GM10266 (cell line): ENCODE measurements around the gene UBE2Q1.

Experiments
- DNase-seq: peaks from one replicate; pipeline ENCODE4 v3.0.0; 2012; ENCODE audit errors: extremely low spot score
- CTCF ChIP-seq: IDR thresholded peaks from 2 replicates; pipeline ENCODE4 v1.5.1; 2012; ENCODE audit warnings: mild to moderate bottlenecking, low read depth; ENCODE audit not compliant: control insufficient read depth, insufficient read depth; ENCODE audit errors: missing control alignments

The UBE2Q1 gene

GRCh38 chr1:154557939-154558719 lies at the start of gene UBE2Q1:
UBE2Q1 (minus strand) TSS chr1:154558662; CDS start chr1:154558553, 109 bp downstream.
- DNase-seq: no peak
- no peak for TF ChIP-seq CTCF

DNA sequence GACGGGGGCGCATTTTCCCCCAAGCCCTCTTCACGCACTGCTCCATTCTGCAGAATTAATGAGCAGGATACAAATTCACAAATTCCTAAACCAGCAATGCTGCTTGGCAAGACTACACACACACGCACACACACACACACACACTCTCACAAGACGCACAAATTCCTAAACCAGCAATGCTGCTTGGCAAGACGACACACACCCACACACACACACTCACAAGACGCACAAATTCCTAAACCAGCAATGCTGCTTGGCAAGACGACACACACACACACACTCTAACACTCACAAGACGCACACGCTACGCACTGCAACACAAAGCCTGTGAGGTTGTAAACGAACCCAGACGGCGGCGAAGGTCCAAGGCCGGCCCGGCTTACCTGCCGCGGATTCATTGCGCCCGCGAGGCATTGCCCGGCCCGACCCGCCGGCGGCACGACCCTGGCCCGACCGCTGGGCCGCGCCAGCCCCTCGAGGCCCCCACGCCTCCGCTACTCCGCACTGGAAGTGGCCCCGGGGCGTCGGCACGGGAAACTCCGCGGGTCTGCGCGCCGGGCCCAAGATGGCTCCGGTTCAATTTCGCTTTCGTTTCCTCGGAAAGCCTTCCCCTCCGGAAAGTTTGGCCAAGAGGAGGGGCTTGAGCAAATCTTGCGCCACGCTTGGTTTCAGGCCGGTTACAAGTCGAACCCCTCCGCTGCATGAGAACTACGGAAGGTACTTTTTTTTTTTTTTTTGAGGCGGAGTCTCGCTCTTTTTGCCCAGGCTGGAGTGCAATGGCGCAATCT lies 49.3 kb upstream of the UBE2Q1 start, which contains the start of gene ADAR:
ADAR (minus strand) TSS at position 578 of the 788 bp plus-strand sequence; CDS start at position 398, 180 bp downstream.
- TF ChIP-seq CTCF: no peak
- peak; percentile 90 for DNase-seq

GRCh38 chr1:154607106-154607608 lies 48.7 kb upstream of the UBE2Q1 start:
- DNase-seq: no peak
- no peak for TF ChIP-seq CTCF

DNA sequence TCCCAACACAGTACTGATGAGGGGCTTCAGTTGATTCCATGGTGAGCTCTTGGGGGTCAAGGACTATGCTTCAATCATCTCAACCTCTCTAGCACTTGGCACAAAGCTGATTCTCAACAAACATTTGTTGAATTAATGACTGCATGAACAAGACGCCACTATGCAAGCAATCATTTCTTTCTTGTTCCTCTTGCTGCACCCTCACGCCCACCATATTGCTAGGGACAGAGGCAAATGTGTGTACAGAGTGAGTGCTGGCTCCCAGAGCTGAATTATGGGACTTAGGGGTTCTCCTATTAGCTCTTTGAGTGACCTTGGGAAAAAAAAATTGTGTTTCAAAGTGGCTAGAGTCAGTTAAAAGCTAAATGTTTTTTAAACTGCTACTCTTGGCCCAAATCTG lies 47.1 kb upstream of the UBE2Q1 start:
- DNase-seq: no peak

GRCh38 chr1:154603317-154603716 lies 44.9 kb upstream of the UBE2Q1 start:
- TF ChIP-seq CTCF: no peak
- DNase-seq: no peak

More for the DNA sequence above, 47.1 kb upstream of the UBE2Q1 start:
- no peak for TF ChIP-seq CTCF

GRCh38 chr1:154599658-154600057 lies 41.2 kb upstream of the UBE2Q1 start:
- no peak for TF ChIP-seq CTCF
- DNase-seq: no peak
